ENCODE data around the gene KRTAP13-4.

- TF ChIP-seq POLR2A (IDR thresholded peaks at IDR 0.05) (no peak), CTCF (IDR thresholded peaks at IDR 0.05 in 8 of 11, conservative IDR thresholded peaks at IDR 0.05 in 3 of 11) (no peak), POLR2AphosphoS5 (IDR thresholded peaks at IDR 0.05) (no peak)
Measured at GRCh38 chr21:30479259-30479658, 49.2 kb downstream of the KRTAP13-4 start.
